GM21423 (cell line): ENCODE data around the gene TEAD1.

Experiments used
- ATAC-seq: cut with Tn5 transposase; IDR thresholded peaks from one replicate; pipeline ENCODE4 v1.9.1; 2021; ENCODE audit warnings: mild to moderate bottlenecking, moderate library complexity; ENCODE audit not compliant: unreplicated experiment

TEAD1 gene

GRCh38 chr11:12784987-12785386 lies 110.8 kb downstream of the TEAD1 start:
- no peak for ATAC-seq

GRCh38 chr11:12785901-12786300 lies 111.7 kb downstream of the TEAD1 start:
- ATAC-seq = no peak

GRCh38 chr11:12786450-12786849 lies 112.2 kb downstream of the TEAD1 start:
- no peak for ATAC-seq

- no peak for ATAC-seq
Measured at GRCh38 chr11:12786891-12787290, 112.7 kb downstream of the TEAD1 start.

- no peak for ATAC-seq
Measured at GRCh38 chr11:12787847-12788246, 113.6 kb downstream of the TEAD1 start.

DNA sequence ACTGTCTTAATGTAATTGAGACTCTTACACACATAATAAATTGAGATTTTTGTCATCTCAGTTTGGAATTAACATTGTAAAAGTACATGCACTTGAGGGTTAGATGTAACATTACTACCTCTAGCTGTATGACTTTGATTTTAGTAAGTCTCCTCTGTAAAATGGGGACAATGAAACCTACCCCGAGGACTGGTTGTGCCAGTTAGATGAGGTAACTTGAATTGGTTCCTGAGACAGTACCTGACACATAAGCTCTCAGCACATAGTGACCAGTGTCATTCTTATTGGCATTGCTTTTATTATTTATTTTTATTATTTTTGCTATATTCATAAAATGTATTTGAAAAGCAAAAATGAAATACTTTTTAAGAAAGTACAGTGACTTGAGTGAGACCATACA lies 114.8 kb downstream of the TEAD1 start:
- ATAC-seq = no peak

- no peak for ATAC-seq
Measured at GRCh38 chr11:12789596-12790215, 115.5 kb downstream of the TEAD1 start.

DNA sequence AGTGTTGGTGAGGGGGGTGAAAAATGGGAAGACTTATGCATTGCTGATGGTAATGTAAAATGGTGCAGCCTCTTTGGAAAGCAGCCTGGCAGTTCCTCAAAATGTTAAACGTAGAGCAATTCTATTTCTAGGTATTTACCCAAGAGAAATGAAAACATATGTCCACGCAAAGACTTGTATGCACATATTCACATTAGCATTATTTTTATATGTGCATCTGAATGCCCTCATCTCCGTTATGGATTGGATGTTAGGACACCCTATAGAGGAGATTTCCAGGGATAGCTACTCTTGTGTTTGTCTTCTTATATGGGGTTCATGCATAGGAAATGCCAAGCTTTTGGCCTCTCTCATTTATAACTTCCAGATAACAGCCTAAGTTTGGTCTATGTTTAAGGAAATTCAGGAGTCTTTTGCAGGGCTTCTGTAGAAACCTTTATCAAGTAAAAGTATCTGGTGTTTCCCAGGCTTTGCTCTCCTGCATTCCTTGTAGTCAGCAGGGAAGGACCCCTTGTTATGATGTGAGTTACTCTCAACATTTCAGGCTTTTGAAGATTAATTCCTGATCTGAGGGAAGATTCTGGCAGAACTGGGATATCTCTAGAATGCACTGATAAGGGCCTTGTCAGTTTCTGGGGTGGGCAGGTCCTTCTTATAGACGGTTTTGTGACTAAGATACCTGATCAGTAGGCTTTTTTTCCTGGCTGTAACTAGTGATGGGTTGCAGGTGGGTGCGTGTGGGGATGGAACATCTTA lies 116.8 kb downstream of the TEAD1 start:
- no peak for ATAC-seq

- ATAC-seq = no peak
Measured at GRCh38 chr11:12792018-12792417, 117.8 kb downstream of the TEAD1 start.

- ATAC-seq = no peak
Measured at GRCh38 chr11:12792590-12792989, 118.4 kb downstream of the TEAD1 start.

GRCh38 chr11:12793065-12793464 lies 118.8 kb downstream of the TEAD1 start:
- no peak for ATAC-seq

- no peak for ATAC-seq
Measured at GRCh38 chr11:12793506-12793905, 119.3 kb downstream of the TEAD1 start.

GRCh38 chr11:12794576-12795230 lies 120.5 kb downstream of the TEAD1 start:
- no peak for ATAC-seq

DNA sequence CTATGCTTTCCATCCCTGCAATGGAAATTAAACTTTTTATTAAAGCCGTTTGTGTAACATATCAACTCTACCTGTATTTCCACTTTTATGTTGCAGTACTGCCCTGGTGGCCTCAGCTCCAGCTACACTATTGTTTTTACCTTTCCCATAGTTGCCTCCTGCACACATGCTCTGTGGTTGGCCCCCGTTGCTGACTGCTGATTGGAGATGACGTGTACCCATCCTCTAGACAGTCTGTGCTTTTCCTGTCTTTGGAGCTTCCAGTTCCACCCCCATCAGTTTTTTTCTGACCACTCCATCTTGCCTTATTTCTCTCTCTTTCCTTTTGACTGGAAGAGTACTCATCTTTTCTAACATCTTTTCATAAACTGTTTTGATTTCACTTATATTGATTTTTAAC lies 123.8 kb downstream of the TEAD1 start:
- no peak for ATAC-seq

GRCh38 chr11:12798609-12799011 lies 124.4 kb downstream of the TEAD1 start:
- ATAC-seq = no peak

GRCh38 chr11:12799334-12799835 lies 125.2 kb downstream of the TEAD1 start:
- no peak for ATAC-seq

DNA sequence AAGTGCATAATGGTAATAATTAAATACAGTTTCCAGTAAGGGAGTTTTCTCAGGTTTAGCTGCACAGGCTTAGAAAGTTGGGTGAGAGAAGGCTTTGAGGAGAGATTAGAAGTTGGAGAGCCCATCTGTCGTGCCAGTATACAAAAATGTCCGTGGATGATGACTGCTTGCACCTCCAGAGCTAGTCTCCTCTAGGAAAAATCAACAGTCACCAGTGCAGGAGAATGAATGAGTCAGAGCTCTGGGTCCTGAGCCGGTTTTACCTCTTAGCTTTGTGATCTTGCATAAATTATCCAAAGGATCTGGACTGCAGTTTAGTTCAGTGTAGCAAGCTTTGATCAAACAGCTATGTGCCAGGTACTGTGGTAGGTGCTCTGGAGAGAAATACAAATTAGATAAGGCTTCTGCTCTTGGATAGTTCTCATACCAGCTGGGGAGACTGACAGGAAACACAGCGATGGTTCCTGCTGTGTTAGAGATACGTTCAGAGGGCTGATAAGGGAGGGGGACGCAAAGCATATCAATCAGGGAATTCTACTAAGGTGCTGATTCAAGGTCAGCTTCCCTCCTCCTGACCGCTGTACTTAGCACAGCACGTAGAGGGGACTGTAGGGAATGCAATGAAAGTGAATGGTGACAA lies 125.9 kb downstream of the TEAD1 start:
- no peak for ATAC-seq

- no peak for ATAC-seq
Measured at GRCh38 chr11:12800871-12801270, 126.7 kb downstream of the TEAD1 start.

DNA sequence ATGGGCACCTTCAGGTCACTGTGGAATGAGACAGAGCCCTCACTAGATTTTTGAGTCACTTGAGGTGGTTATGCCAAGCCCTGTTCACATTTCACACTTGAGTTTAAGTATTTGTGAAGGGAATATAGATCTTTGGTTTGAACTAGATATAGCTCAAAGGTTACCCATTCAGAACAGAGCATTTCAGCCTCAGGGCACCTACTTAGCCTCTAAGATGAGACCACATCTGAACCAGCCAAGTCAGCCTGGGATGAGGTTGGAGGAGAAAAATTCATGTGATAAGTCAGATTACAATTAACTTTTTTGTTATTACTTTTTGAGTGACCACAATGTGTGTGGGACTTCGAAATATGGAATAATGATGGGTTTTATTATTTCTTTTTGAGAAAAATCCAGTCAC lies 127.8 kb downstream of the TEAD1 start:
- no peak for ATAC-seq

- no peak for ATAC-seq
Measured at GRCh38 chr11:12802418-12803085, 128.3 kb downstream of the TEAD1 start.
